Loucy (cell line): ENCODE measurements around the gene IL20.

Experiments
- H2AFZ ChIP-seq: fragments of 200-600 bp; sonication (generic); 2 replicates; pipeline ENCODE4 v1.6.0; 2016; ENCODE audit warnings: antibody characterized with exemption, mild to moderate bottlenecking, low read length, moderate library complexity
- H3F3A ChIP-seq: fragments of 200-600 bp; 2 replicates; pipeline ENCODE4 v1.6.0; 2016; ENCODE audit warnings: antibody characterized with exemption, low read depth, mild to moderate bottlenecking
- H3K27me3 ChIP-seq: fragments of 200-600 bp; sonication (generic); 2 replicates; pipeline ENCODE4 v1.6.1; 2014; ENCODE audit warnings: low read length, mild to moderate bottlenecking; ENCODE audit not compliant: insufficient read depth, poor library complexity, severe bottlenecking
- H3K36me3 ChIP-seq: fragments of 200-600 bp; sonication (generic); 2 replicates; pipeline ENCODE4 v1.6.1; 2016; ENCODE audit warnings: low read length; ENCODE audit not compliant: insufficient read depth
- H3K4me1 ChIP-seq: fragments of 200-600 bp; sonication (generic); 2 replicates; pipeline ENCODE4 v1.5.1; 2014; ENCODE audit warnings: low read length, mild to moderate bottlenecking; ENCODE audit not compliant: insufficient read depth, poor library complexity, severe bottlenecking
- H3K4me2 ChIP-seq: fragments of 200-600 bp; sonication (generic); 2 replicates; pipeline ENCODE4 v1.6.0; 2014; ENCODE audit warnings: antibody characterized with exemption, low read length, low read depth, mild to moderate bottlenecking; ENCODE audit not compliant: poor library complexity, severe bottlenecking
- H3K4me3 ChIP-seq: fragments of 200-600 bp; sonication (generic); 2 replicates; pipeline ENCODE4 v1.5.1; 2014; ENCODE audit warnings: low read length, mild to moderate bottlenecking, mixed read lengths; ENCODE audit not compliant: poor library complexity, severe bottlenecking
- H3K79me2 ChIP-seq: fragments of 200-600 bp; sonication (generic); 2 replicates; pipeline ENCODE4 v1.6.1; 2014; ENCODE audit warnings: low read length; ENCODE audit not compliant: insufficient read depth
- H3K9ac ChIP-seq: fragments of 200-600 bp; sonication (generic); 2 replicates; pipeline ENCODE4 v1.6.0; 2014; ENCODE audit warnings: mild to moderate bottlenecking, low read depth, low read length, moderate library complexity; ENCODE audit not compliant: poor library complexity, severe bottlenecking
- H3K9me2 ChIP-seq: fragments of 200-600 bp; sonication (generic); replicated peaks from 2 replicates; pipeline ENCODE4 v1.6.1; 2016; ENCODE audit warnings: low read depth, low read length, mixed read lengths
- H3K9me3 ChIP-seq: fragments of 200-600 bp; sonication (generic); 2 replicates; pipeline ENCODE4 v1.6.1; 2014; ENCODE audit warnings: mild to moderate bottlenecking, antibody characterized with exemption, low read length, low read depth; ENCODE audit not compliant: insufficient read depth
- H4K20me1 ChIP-seq: fragments of 200-600 bp; sonication (generic); 2 replicates; pipeline ENCODE4 v1.6.0; 2014; ENCODE audit warnings: antibody characterized with exemption, low read length, mild to moderate bottlenecking; ENCODE audit not compliant: insufficient read depth, poor library complexity, severe bottlenecking
- CTCF ChIP-seq: fragments of 200-600 bp; sonication (generic); conservative IDR thresholded peaks from 2 replicates; pipeline ENCODE4 v1.5.1; 2014; ENCODE audit warnings: mild to moderate bottlenecking, antibody characterized with exemption, low read length
- EZH2phosphoT487 ChIP-seq: fragments of 200-600 bp; IDR thresholded peaks from 2 replicates; pipeline ENCODE4 v1.6.1; 2018; ENCODE audit warnings: antibody characterized with exemption, mild to moderate bottlenecking, moderate library complexity, borderline replicate concordance

IL20 gene

GRCh38 chr1:206904423-206905142 is 39.2 kb downstream of the IL20 start:
- Histone ChIP-seq H3K27me3 (peaks cover 15% of the 10 kb centered on the region), H2AFZ (no peak overlapping the region), H3K4me1 (no peaks in the 10 kb centered on the region), H3K36me3 (no peaks in the 10 kb centered on the region), H3K9me3 (no peaks in the 10 kb centered on the region), H3K4me2 (no peak overlapping the region), H4K20me1 (no peaks in the 10 kb centered on the region), H3F3A (no peaks in the 10 kb centered on the region), H3K9ac (no peak overlapping the region), H3K9me2 (no peaks in the 10 kb centered on the region), H3K79me2 (no peaks in the 10 kb centered on the region), H3K4me3 (no peak overlapping the region)
- no peak for TF ChIP-seq CTCF
- no peak for TF ChIP-seq EZH2phosphoT487

- no peak overlapping the region for H3K4me3 ChIP-seq
- H3K9me3 ChIP-seq: no peaks in the 10 kb centered on the region
- peaks cover 21% of the 10 kb centered on the region for H3K27me3 ChIP-seq
- no peaks in the 10 kb centered on the region for H3F3A ChIP-seq
- no peaks in the 10 kb centered on the region for H4K20me1 ChIP-seq
- H2AFZ ChIP-seq: no peak overlapping the region
- no peak for TF ChIP-seq EZH2phosphoT487
- no peak for TF ChIP-seq CTCF
- H3K4me1 ChIP-seq: no peaks in the 10 kb centered on the region
- H3K9me2 ChIP-seq: no peaks in the 10 kb centered on the region
- H3K36me3 ChIP-seq: no peaks in the 10 kb centered on the region
- no peak overlapping the region for H3K9ac ChIP-seq
- H3K4me2 ChIP-seq: no peak overlapping the region
- no peaks in the 10 kb centered on the region for H3K79me2 ChIP-seq
These were observed 40.1 kb downstream of the IL20 start for GRCh38 chr1:206905295-206906164.

- Histone ChIP-seq H3K36me3 (no peaks in the 10 kb centered on the region), H3K4me2 (no peak overlapping the region), H3K9ac (no peak overlapping the region), H3K27me3 (peaks cover 21% of the 10 kb centered on the region), H3K9me2 (no peaks in the 10 kb centered on the region), H3K4me1 (no peaks in the 10 kb centered on the region), H3K79me2 (no peaks in the 10 kb centered on the region), H3K4me3 (no peak overlapping the region), H4K20me1 (no peaks in the 10 kb centered on the region), H3F3A (no peaks in the 10 kb centered on the region), H3K9me3 (no peaks in the 10 kb centered on the region), H2AFZ (no peak overlapping the region)
- TF ChIP-seq EZH2phosphoT487 (no peak), CTCF (no peak)
These were observed 42.0 kb downstream of the IL20 start for GRCh38 chr1:206907304-206907991.
